Glomerular visceral epithelial cell (primary cell): ENCODE results near the gene LNPK.
"Not testable (repeated sequence)": the region's sequence is repeated elsewhere in the genome, so short reads cannot be mapped to it uniquely, and the experiment has no call there.

Source experiments
- DNase-seq: peaks from one replicate; pipeline ENCODE4 v3.0.0-alpha.2; 2016; ENCODE audit errors: extremely low spot score

LNPK gene

DNA sequence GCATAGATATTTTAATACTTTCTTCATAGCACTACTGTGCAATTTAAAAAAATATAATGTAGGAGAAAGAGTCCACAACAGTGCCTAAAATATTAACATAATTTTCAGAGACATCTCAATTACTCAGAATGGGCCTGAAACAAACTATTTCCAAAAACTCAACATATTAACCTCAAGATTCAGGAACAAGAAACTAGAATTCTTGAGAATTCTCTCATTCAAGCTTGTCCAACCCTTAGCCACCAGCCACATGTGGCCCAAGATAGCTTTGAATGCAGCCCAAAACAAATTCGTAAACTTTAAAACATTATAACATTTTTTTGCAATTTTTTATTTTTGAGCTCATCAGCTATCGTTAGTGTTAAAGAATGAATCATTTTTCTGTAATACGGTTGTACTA, 35.2 kb downstream of the LNPK start:
- no peak for DNase-seq

DNA sequence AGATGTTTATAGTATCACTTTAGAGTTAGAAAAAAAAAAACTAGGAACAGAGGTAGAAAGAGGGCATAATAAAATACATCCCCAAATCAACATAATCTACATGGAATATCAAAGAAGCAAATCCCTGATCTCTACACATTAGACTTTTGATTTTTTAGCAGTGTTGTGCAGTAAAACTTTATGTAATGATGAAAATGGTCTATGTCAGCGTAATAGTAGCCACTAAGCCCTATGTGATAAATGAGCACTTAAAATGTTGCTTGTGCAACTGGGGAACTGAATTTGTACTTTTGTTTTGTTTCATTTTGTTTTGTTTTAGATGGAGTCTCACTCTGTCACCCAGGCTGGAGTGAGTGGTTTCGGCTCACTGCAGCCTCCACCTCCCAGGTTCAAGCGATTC, 36.3 kb downstream of the LNPK start:
- DNase-seq, result no peak

DNA sequence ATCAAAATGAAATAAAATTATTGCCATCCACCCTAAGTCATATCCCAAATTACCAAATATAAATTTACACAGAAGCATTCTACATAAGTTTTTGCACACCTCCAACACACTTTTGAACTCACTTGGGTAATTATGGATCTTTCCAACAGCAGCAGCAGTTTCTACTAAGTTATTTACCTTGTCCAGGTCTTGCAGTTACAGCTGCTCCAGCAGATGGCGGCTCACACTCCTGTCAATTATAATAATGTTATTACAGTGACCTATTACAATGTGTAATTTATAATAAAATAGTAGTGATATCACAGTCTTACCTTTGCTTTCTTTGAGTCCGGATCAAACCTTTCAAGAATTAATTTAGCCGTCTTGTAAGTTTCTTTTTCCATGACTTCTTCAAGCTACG, 37.9 kb downstream of the LNPK start:
- peak; percentile 10 for DNase-seq

DNA sequence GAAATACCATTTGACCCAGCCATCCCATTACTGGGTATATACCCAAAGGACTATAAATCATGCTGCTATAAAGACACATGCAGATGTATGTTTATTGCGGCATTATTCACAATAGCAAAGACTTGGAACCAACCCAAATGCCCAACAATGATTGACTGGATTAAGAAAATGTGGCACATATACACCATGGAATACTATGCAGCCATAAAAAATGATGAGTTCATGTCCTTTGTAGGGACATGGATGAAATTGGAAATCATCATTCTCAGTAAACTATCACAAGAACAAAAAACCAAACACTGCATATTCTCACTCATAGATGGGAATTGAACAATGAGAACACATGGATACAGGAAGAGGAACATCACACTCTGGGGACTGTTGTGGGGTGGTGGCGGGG, 38.9 kb downstream of the LNPK start:
- not testable (repeated sequence) for DNase-seq

DNA sequence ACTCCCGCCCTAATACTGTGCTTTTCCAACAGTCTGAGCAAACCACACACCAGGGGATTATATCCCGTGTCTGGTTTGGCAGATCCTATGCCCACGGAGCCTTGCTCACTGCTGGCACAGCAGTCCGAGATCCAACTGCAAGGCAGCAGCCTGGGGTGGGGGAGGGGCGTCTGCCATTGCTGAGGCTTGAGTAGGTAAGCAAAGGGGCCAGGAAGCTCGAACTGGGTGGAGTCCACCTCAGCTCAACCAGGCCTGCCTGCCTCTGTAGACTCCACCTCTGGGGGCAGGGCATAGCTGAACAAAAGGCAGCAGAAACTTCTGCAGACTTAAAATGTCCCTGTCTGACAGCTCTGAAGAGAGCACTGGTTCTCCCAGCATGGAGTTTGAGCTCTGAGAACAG, 44.2 kb downstream of the LNPK start:
- no peak for DNase-seq

DNA sequence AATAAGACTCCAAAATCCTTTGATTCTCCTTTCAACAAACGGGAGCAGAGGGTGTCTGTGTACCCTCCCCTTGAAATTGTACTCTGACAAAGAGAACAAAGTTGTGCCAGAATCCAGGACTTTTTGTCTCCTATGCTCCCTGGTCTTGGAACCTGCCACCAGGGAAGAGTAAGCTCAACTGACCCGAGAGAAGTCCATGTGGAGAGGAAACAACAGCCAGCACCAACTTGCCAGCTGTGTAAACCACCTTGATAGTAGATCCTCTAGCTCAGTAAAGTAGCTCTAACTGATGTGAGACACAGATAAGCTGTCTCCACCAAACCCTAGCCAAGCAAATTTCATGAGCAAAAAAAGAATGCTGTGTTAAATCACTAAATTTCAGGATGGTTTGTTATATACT, 46.9 kb downstream of the LNPK start:
- DNase-seq, result no peak

DNA sequence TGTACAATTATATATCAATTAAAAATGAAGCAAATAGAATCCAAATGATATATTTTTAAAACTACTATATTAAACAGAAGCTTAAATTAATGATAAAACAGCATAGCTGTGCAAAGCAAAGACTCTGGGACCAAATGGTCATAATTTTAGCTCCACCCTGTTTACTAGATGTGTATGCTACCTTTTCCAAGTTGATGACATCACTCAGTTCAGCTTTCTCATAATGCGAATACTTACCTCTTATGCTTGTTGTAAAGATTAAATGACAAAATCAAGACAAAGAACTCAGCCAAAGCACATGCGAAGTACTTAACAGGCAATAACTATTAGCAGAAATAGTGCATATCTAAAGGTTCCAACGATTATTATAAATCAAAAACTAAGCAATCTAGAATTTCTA, 51.6 kb downstream of the LNPK start:
- no peak for DNase-seq

DNA sequence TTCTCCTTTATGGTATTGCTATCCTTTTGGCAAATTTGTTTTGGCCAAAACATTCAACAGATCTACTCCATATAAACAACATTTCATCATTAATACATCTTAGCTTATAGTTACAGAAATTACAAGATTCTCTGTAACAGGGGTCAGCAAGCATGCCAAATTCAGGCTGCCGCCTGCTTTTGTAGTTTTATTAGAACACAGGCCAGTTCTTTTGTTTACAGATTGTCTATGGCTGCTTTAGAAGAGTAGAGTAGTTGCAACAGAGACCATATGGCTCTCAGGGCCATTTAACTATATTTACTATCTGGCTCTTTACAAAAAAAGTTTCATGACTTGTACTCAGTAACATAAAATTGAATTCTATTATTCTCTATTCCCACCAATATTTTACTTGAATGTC, 53.9 kb downstream of the LNPK start:
- DNase-seq, result no peak

DNA sequence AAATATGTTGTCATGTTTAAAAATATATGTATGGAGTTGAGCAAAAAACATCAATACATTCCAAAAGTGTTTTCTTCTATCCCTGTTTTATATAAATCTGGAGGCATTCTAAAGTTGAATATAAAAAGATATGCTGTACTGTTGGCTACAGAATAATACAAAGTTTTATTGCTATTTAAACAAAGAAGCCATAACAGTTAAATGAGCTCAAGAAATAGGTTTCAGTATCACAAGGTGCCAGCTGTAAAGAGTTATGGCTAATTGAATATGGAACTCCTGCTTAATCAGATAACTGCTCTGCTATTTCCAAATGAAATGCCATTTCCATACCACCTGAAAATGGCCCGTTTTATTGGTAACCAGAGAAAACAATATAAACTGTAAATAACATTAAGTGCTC, 55.0 kb downstream of the LNPK start:
- no peak for DNase-seq

DNA sequence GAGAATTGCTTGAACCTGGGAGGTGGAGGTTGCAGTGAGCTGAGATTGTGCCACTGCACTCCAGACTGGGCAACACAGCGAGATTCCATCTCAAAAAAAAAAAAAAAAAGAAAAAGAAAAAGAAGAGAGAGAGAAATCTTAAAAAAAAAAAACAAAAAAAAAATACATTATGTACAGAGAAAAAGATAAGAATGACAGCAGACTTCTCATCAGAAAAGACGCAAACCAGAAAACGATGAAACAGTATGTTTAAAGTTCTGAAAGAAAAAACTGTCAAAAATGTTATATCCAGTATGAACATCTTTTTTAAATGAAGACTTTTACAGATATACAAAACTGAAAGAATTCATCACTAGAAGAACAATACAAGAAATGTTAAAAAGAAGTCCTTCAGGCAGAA, 60.4 kb downstream of the LNPK start:
- DNase-seq, result no peak

DNA sequence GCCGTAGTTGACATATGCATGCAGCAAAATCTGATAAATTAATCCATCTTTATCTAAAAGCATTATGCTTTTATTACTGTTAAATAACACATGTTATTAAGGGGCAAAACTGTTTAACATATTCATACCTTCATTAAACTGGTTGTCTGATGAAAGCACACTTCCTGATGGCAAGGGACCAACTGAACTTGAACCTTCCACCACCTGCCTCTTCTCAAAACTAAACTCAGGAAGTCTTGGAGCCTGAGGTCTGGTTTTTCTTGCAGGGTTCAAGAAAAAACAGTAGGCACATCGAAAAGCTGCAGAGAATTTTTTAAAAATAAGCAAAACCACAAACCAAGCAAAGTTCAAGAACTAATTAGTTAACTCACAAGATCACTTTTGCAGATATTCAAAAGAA, 64.9 kb downstream of the LNPK start:
- no peak for DNase-seq

DNA sequence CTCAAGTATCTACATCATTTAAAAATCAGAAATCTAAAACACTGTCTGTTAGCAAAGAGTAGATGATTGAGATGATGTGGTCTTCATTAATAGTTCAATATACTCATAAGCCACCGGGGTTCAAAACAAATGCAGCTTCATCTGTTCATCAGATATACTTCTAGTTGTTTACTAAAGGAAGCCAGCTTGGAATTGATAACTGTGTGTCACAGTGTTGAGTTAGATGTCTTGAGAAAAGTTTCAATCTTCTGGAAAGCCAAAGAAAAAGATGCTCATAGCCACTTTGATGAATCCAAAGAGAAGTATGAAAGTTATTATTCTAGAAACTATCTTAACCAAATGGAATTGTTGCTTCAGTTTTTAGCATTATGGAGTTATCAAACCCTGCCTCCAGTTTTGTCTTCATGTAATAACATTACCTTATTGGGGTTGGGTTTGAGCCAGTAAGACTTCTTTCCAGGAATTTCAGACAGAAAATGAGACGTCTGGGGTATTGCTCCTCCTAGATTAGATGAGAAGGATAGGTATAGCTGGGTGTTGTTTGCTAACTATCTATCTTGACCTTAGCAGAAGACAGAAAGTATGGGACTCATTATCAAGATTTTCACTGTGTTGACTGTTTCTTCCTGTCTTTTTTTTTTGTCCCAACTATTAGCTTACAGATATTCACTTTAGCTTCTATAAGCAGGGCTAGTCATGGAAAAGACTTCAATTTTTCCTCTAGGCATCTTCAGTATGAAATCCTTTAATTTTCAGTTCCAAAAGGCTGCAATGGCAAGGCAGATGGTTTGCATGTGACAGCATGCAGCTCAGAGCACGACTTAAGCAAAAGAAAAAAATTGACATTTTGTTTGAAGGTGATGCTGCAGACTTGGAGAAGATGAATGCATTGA, 66.5 kb downstream of the LNPK start:
- no peak for DNase-seq

DNA sequence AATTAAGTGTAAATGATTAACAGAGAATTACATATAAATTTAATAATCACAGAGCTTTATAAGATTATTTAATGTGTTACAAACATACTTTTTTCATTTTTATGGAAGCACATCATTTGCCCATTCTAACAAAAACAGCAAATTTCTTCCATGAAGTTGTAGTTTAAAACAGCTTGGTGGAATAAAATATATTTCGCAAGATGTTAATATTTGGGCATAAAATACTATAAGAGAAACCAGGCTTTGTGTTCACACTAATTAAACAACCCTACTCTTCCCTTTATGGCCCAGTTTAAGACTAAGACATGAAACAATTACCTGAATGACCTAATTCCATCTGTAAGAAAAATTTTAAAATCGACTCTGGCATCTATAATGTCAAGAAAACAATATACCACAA, 69.4 kb downstream of the LNPK start:
- no peak for DNase-seq

DNA sequence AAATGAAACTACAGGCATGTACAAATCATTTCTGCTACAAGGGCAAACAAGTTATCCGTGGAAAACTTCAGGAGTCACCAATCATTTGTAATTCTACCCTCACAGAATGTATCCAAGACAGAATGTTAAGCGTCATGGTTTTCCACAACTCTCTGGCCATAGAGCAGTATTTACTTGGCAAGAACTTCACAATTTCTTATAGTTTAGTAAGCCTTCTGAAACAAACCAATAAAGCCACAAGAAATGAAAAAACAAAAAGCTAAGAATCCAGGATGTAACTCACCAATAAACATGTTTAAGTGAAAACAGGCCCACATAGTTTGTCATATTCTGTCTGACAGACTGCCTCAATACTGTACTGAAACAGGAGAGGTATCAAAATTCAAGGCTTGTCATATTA, 70.3 kb downstream of the LNPK start:
- no peak for DNase-seq

DNA sequence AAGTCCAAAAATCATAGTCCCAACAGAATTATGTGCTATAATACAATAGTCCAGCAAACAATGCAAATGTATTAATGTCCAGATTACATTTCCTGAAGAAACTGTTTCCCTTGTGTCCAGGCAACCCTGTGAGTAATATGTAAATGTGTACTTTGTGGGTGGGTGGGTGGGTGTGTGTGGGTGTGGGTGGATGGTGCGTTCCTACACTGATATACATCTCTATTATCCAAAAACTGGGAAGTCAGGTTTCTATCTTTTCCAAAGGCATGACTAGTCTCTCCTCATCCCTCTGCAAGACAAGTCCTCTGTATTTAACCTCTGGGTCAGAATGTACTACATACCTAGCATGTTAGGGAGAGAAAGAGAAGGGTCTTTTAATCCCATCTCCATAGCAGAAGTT, 71.6 kb downstream of the LNPK start:
- DNase-seq, result no peak

DNA sequence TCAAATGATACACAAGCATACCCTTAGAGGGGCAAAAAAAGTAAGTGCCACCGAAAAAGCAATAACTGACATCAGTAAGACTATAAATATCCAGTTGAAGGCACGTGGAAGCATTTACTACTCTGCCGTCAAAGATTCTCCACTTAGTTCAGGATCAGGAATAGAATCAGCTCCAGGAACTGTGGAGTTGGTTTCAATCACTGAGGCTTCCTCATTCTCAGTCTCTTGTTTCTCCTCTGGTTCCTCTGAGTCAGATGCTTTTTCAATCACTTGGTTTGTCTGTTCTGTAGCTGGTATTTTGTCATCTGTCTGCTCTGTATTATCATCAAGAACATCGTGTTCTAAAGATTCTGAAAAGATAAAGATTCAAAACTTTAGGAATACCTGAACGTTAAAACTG, 72.2 kb downstream of the LNPK start:
- DNase-seq, result no peak

DNA sequence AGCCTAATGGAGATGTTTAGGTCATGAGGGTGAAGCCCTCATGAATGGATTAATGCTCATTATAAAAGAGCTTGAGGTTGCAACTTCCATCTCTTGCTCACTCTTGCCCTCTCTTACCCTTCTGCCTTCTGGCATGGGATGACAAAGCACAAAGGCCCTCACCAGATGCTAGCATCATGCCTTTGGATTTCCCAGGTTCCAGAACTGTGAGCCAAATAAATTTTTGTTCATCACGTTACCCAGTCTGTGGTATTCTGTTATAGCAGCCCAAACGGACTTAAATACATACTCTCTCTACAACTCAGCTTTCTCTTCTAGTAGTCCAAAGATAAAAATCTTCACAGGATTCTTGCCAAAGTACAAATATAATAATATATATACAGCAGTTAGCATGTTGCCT, 75.8 kb downstream of the LNPK start:
- no peak for DNase-seq

DNA sequence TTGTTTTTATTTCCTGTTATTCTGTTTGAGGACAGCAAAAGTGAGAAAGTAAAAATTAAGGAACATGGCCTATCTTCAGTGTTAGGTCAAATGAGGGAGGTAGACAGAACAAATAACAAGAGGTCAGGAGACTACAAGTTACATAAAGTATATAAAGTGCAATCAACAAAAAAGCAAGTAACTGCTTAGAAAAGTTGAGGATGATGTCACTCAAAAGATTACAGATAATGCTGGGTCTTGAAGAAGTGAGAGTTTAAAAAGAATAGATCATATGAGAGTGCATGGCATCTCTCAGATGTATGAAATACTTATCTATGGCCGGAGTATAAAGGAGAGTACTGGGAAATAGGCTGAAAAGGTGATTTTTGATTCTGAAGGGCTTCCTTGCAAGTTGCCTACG, 79.9 kb downstream of the LNPK start:
- no peak for DNase-seq

DNA sequence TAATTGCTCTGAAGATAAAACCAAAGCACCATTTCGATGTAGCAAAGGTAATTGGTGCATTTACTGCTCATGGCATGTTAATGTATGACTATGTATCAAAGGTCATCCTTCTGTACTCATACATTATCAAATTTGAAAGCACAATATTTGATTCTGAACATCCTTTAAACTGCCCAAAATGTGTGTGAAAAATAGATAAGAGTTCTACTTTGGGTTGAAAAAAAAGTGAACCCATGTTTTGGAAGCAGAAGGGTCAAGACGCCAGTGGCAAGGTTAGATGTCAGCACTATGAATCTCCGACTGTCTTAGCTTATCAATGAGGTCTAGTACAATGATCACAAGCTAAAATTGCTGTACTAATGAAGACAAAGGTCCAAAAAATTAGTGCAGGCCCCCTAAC, 83.1 kb downstream of the LNPK start:
- DNase-seq, result no peak

DNA sequence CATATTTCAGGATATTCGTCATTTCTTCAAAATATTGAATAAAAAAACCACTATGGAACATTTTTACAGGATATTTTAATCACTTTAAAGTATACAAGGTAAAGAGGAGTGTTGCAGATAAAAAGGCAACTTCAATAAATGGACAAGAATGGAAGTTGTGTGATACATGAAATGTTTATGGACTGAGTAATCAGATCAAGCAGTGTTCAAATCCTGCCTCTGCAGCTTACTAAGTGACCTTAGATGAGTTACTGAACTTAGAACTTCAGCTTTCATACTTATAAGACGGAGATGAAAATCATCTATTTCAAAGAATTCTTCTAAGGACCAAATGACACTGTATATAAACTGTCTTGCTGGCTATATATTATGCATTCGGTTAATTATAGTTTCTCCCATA, 87.2 kb downstream of the LNPK start:
- DNase-seq, result no peak

DNA sequence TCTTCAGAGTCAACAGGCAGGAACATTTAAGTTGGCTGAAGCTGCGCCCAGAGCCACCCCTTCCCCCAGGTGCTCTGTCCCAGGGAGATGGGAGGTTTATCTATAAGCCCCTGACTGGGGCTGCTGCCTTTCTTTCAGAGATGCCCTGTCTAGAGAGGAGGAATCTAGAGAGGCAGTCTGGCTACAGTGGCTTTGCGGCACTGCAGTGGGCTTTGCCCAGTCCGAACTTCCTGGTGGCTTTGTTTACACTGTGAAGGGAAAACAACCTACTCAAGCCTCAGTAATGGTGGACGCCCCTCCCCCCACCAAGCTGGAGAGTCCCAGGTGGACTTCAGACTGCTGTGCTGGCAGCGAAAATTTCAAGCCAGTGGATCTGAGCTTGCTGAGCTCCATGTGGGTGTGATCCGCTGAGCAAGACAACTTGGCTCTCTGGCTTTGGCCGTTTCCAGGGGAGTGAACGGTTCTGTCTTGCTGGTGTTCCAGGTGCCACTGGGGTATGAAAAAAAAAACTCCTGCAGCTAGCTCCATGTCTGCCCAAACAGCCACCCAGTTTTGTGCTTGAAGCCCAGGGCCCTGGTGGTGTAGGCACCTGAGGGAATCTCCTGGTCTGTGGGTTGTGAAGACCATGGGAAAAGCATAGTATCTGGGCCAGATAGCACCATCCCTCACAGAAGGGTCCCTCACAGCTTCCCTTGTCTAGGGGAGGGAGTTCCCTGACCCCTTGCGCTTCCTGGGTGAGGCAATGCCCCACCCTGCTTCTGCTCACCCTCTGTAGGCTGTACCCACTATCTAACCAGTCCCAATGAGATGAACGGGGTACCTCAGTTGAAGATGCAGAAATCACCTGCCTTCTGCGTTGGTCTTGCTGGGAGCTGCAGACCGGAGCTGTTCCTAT, 88.0 kb downstream of the LNPK start:
- not testable (repeated sequence) for DNase-seq

DNA sequence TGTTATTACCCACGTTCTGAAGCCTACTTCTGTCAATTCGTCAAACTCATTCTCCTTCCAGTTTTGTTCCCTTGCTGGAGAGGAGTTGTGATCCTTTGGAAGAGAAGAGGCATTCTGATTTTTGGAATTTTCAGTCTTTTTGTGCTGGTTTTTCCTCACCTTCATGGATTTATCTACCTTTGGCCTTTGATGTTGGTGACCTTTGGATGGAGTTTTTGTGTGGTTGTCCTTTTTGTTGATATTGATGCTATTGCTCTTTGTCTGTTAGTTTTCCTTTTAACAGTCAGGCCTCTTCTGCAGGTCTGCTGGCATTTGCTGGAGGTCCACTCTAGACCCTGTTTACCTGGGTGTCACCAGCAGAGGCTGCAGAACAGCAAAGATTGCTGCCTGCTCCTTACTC, 88.8 kb downstream of the LNPK start:
- not testable (repeated sequence) for DNase-seq

DNA sequence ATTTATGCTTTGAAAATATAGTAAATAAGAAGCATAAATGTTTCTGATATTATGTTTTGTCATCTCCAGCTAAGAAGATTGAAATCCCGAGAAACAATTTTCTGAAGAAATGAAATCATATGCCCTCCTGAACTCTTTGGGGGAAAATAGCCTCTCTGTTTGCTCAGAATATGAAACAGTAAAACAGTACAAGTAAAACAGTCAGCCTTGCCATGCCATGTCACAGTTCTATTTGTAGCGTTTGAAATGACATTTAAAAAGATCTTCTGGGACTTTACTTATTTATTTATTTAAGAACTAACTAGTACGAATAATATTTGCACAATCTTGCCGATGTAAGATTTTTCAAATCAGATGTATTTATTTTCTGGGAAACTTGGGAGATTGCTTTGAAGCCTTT, 98.0 kb downstream of the LNPK start:
- no peak for DNase-seq
